Muscle layer of colon (tissue), 2 donors: ENCODE results near the gene CLDN5.
"Not testable (repeated sequence)": the region's sequence is repeated elsewhere in the genome, so short reads cannot be mapped to it uniquely, and the experiment has no call there.

Source experiments
- H3K27ac ChIP-seq: one replicate; pipeline ENCODE4 v1.7.0; 2013; ENCODE audit warnings: low read depth, mild to moderate bottlenecking, low read length, moderate library complexity
- H3K27me3 ChIP-seq, 2 donors: one replicate each; pipeline ENCODE4 v1.7.0; 2013; ENCODE audit warnings: low read length in 2 of 2, mild to moderate bottlenecking in 2 of 2; ENCODE audit not compliant: insufficient read depth in 2 of 2, control insufficient read depth in 1 of 2
- H3K36me3 ChIP-seq: one replicate; pipeline ENCODE4 v1.7.0; 2013; ENCODE audit warnings: mild to moderate bottlenecking, low read length; ENCODE audit not compliant: insufficient read depth
- H3K4me1 ChIP-seq: one replicate; pipeline ENCODE4 v1.7.0; 2013; ENCODE audit warnings: mild to moderate bottlenecking, low read length; ENCODE audit not compliant: insufficient read depth
- H3K4me3 ChIP-seq, 2 donors: one replicate each; pipeline ENCODE4 v1.7.0; 2013; ENCODE audit warnings: low read length in 2 of 2, low read depth in 1 of 2, mild to moderate bottlenecking in 1 of 2, moderate library complexity in 1 of 2
- H3K9ac ChIP-seq: one replicate; pipeline ENCODE4 v1.7.0; 2013; ENCODE audit warnings: low read length
- H3K9me3 ChIP-seq: one replicate; pipeline ENCODE4 v1.7.0; 2013; ENCODE audit warnings: mild to moderate bottlenecking, low read length
- donor health status: abdominal sarcoma.
- donor health status: Adenocarcinoma of cecum.

CLDN5 gene

DNA sequence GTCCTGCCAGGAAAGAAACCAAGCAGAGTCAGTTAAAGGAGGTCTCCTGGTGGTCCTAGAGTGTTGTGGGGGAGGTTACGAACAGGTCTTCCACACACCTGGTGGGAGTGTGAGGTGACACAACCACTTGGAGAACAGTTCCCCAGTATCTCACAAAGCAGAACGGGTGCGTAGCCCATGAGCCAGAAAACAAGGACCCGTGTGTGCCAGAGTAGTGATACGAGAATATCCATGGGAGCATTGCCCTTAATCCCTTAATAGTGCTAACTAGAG is 21.7 kb upstream of the CLDN5 start:
- H3K27me3 ChIP-seq: no peaks in the 10 kb centered on the region
- H3K27ac ChIP-seq: no peak overlapping the region
- H3K9ac ChIP-seq: no peak overlapping the region
- no peaks in the 10 kb centered on the region for H3K9me3 ChIP-seq
- H3K4me1 ChIP-seq: no peaks in the 10 kb centered on the region
- H3K36me3 ChIP-seq: no peaks in the 10 kb centered on the region
- H3K4me3 ChIP-seq: no peak overlapping the region

DNA sequence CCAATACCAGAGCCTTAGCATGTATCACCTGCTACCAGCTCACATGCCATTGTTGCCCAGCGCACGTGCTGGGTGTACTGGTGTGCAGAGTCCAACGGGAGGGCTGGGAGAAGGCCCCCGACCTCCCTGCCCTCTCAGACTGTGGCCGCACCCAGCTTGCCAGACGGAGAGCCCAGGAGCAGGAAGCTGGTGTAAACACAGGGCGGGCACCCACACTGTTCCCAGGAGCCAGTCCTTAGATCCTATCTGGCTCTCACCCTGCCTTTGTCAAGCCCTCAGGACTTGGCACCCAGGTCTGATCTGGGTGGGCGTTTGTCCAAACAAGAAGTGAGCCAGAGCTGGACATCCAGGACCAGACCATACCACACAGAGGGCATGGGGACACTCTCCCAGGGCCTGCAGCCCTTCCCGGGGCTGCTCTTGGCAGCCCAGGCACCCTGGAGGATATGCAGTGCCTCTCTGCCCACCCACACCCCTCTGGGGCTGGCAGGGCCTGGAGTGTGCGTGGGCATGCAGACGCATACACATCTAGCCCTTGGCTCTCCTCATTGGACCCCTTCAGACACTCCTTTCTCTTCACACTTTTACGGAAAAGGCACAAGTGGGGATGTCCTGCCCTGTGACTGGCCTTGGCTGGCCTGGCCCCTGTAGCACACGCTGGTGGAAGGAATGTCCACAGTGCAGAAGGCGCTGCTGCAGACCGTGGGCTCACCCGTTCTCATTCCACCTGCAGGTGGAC is 19.9 kb upstream of the CLDN5 start:
- H3K27ac ChIP-seq: no peak overlapping the region
- H3K9ac ChIP-seq: no peak overlapping the region
- no peaks in the 10 kb centered on the region for H3K4me1 ChIP-seq

DNA sequence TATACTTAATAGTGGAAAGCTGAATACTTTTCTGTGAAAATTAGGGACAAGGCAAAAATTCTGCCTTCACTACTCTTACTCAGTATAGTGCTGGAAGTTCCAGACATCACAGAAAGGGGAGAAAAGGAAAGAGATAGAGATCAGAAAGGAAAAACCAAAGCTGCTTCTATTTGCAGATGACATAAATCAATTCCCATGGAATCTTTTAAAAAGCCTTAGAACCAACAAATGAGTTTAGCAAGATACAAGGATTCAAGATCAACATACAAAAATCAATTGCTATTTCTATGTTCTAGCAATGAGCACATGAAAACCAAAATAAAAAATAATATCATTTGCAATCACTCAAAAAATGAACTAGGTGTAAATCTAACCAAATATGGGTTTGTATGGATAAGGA is 16.2 kb upstream of the CLDN5 start:
- H3K9ac ChIP-seq: no peak overlapping the region
- H3K4me1 ChIP-seq: no peaks in the 10 kb centered on the region
- no peak overlapping the region for H3K27ac ChIP-seq
- no peak overlapping the region for H3K4me3 ChIP-seq
- H3K9me3 ChIP-seq: no peaks in the 10 kb centered on the region
- no peaks in the 10 kb centered on the region for H3K27me3 ChIP-seq
- H3K36me3 ChIP-seq: no peaks in the 10 kb centered on the region

More for the DNA sequence above, 19.9 kb upstream of the CLDN5 start:
- Histone ChIP-seq H3K36me3 (no peaks in the 10 kb centered on the region), H3K27me3 (no peaks in the 10 kb centered on the region), H3K4me3 (no peak overlapping the region), H3K9me3 (no peaks in the 10 kb centered on the region)

DNA sequence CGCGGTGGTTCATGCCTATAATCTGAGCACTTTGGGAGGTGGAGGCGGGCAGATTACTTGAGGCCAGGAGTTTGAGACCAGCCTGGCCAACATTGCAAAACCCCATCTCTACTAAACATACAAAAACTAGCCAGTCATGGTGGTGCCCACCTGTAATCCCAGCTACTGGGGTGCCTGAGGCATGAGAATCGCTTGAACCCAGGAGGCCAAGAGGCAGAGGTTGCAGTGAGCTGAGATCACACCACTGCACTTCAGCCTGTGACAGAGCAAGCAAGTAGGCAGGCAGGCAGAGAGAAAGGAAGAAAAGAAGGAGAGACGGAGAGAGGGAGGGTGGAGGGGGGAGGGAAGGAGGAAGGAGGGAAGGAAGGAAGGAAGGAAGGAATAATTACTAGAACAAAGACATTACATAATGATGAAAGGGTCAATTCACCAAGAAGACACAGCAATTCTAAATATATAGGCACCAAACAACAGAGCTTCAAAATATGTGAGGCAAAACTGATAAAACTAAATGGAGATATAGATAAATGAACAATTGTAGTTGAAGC is 13.8 kb upstream of the CLDN5 start:
- H3K4me3 ChIP-seq: no peak overlapping the region
- H3K9me3 ChIP-seq: no peaks in the 10 kb centered on the region
- H3K36me3 ChIP-seq: no peaks in the 10 kb centered on the region
- no peak overlapping the region for H3K27ac ChIP-seq
- H3K27me3 ChIP-seq: no peaks in the 10 kb centered on the region
- no peaks in the 10 kb centered on the region for H3K4me1 ChIP-seq
- H3K9ac ChIP-seq: no peak overlapping the region

DNA sequence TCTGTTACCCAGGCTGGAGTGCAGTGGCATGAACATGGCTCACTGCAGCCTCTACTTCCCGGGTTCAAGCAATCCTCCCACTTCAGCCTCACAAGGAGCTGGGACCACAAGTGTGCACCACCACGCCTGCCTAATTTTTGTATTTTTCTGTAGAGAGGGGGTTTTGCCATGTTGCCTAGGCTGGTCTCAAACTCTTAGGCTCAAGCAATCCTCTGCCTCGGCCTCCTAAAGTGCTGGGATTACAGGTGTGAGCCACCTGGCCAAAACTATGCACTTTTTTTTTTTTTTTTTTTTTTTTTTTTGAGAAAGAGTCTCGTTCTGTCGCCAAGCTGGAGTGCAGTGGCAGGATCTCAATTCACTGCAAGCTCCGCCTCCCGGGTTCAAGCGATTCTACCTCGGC is 12.4 kb upstream of the CLDN5 start:
- Histone ChIP-seq H3K9ac (no peak overlapping the region), H3K4me1 (no peaks in the 10 kb centered on the region), H3K36me3 (no peaks in the 10 kb centered on the region), H3K27ac (no peak overlapping the region), H3K4me3 (no peak overlapping the region), H3K9me3 (no peaks in the 10 kb centered on the region), H3K27me3 (no peaks in the 10 kb centered on the region)

DNA sequence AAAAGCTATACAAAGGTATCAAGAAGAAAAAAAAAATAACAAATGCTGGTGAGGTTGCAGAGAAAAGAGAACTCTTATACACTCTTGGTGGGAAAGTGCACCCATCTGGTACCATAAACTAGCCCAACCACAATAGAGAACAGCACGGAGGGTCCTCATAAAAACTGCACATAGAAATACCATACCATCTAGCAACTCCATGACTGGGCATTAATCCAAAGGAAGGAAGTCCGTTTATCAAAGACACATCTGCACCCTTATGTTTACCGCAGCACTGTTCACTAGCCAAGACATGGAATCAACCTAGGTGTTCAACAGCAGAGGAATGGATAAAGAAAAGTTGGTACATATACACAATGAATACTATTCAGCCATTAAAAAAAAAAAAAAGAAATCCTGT is 10.8 kb upstream of the CLDN5 start:
- Histone ChIP-seq H3K9ac (no peak overlapping the region), H3K27ac (no peak overlapping the region), H3K36me3 (no peaks in the 10 kb centered on the region), H3K9me3 (no peaks in the 10 kb centered on the region), H3K27me3 (peaks cover 0 to 3% of the 10 kb centered on the region in 2 donors), H3K4me1 (no peaks in the 10 kb centered on the region), H3K4me3 (no peak overlapping the region)

DNA sequence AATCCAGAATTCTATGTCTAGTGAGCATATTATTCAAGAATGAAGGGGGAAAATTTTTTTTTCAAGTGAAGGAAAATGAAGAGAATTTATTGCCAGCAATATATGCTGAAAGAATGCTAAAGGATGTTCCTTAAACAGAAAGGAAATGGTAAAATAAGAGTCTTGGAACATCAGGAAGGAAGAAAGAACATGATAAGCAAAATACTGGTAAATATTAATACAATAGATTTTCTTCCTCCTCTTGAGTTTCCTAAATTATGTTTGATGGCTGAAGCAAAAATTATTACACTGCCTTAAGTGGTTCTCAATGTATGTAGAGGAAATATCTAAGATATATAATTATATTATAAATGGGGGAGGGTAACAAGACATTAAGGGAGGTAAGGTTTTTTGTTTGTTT is 9.6 kb upstream of the CLDN5 start:
- no peak overlapping the region for H3K9ac ChIP-seq
- no peaks in the 10 kb centered on the region for H3K36me3 ChIP-seq
- no peak overlapping the region for H3K27ac ChIP-seq
- H3K27me3 ChIP-seq: peaks cover 0 to 3% of the 10 kb centered on the region in 2 donors
- no peak overlapping the region for H3K4me3 ChIP-seq
- H3K9me3 ChIP-seq: no peaks in the 10 kb centered on the region
- no peaks in the 10 kb centered on the region for H3K4me1 ChIP-seq

DNA sequence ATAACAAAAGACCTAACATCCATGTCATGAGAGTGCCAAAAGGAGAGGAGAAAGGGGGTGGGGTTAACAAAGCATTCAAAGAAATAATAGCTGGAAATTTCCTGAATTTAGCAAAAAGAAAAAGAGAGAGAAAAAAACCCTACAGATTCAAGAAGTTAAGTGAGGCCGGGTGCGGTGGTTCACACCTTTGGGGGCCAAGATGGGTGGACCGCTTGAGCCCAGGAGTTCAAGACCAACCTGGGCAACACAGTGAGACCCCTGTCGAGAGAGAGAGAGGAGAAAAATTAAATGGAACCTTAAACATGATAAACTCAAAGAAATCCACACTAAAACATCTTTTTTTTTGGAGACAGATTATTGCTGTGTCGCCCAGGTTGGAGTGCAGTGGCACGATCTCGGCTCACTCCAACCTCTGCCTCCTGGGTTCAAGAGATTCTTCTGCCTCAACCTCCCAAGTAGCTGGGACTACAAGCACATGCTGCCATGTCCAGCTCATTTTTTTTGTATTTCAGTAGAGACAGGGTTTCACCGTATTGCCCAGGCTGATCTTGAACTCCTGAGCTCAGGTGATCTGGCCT is 8.9 kb upstream of the CLDN5 start:
- H3K9me3 ChIP-seq: no peaks in the 10 kb centered on the region
- H3K27me3 ChIP-seq: peaks cover 0 to 3% of the 10 kb centered on the region in 2 donors
- no peak overlapping the region for H3K9ac ChIP-seq
- no peaks in the 10 kb centered on the region for H3K36me3 ChIP-seq
- no peak overlapping the region for H3K4me3 ChIP-seq
- H3K27ac ChIP-seq: no peak overlapping the region
- no peaks in the 10 kb centered on the region for H3K4me1 ChIP-seq

DNA sequence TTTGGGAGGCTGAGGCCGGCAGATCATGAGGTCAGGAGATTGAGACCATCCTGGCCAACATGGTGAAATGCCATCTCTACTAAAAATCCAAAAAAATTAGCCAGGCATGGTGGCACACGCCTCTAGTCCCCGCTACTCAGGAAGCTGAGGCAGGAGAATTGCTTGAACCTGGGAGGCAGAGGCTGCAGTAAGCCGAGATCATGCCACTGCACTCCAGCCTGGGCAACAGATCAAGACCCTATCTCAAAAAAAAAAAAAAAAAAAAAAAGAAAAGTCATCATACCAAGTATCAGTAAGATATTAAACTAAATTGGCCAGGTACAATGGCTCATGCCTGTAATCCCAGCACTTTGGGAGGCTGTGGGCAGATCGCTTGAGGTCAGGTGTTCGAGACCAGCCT is 7.1 kb upstream of the CLDN5 start:
- H3K9ac ChIP-seq, H3K9me3 ChIP-seq, H3K27me3 ChIP-seq, H3K4me3 ChIP-seq, H3K4me1 ChIP-seq, H3K36me3 ChIP-seq, H3K27ac ChIP-seq: not testable (repeated sequence)

DNA sequence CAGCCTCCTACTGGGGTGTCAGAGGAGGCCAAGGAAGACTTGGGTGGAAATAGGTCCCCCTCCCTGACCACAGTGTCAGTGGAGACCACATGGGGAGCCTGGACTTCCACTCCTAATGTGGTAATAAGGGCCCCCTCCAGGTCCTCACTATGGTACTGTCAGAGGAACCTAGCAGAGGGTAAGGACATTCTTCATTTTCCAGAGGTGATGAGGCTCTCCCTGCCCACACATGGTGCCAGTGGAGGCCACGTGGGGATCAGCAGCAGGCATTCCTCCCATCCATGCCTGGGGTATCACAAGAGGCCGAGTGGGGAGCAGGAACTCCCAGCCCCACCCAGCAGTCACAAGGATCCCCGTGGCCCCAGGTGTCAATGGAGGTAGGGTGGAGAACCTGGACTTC is 6.5 kb upstream of the CLDN5 start:
- H3K36me3 ChIP-seq: no peaks in the 10 kb centered on the region
- peaks cover 0 to 14% of the 10 kb centered on the region in 2 donors for H3K27me3 ChIP-seq
- H3K4me1 ChIP-seq: no peaks in the 10 kb centered on the region
- H3K4me3 ChIP-seq: no peak overlapping the region
- no peak overlapping the region for H3K27ac ChIP-seq
- H3K9me3 ChIP-seq: no peaks in the 10 kb centered on the region
- H3K9ac ChIP-seq: no peak overlapping the region

DNA sequence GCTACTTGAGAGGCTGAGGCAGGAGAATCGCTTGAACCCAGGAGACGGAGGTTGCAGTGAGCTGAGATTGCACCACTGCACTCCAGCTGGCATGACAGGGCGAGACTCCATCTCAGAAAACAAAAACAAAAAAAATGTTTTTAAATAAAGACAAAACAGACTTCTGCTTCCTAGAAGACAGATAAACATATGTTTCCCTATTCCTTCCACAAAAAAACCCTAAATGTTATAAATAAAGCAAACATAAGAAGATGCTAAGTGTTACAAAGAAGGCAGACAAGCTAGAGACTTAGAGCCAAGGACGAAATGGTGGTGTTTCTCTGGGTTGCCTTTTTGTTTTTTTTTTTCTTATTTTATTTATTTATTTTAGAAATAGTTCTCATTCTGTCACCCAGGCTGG is 5.6 kb upstream of the CLDN5 start:
- Histone ChIP-seq H3K4me3 (no peak overlapping the region), H3K4me1 (no peaks in the 10 kb centered on the region), H3K9ac (no peak overlapping the region), H3K36me3 (no peaks in the 10 kb centered on the region), H3K9me3 (no peaks in the 10 kb centered on the region), H3K27me3 (peaks cover 0 to 24% of the 10 kb centered on the region in 2 donors), H3K27ac (no peak overlapping the region)

DNA sequence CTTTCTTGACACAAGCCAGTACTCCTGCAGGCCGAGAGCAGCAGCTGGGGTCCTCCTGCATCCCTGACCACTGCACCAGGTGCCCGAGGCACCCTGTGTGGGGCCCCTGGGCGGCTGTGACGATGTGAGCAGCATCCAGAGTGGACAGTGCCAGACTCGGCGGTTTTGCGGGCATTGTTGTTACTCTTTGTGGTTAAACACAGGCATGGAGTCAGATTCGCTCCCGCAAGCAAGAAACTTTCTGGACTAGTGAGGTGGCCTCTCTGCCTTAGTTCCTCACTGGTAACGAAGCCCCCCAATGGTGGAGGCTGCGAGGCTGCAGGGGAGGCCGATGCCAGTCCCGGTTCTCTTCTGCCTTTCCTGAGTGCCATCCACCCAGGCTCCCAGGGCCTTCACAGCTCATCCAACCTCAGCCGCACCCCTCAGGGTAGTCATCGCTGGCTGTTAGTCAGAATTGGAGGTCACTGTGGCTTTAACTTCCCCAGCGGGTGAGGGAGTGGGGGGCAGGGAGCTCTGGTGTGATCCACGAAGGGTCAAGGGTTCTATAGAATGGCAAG is 3.7 kb upstream of the CLDN5 start:
- Histone ChIP-seq H3K4me1 (no peaks in the 10 kb centered on the region), H3K9me3 (no peaks in the 10 kb centered on the region), H3K9ac (no peak overlapping the region), H3K36me3 (no peaks in the 10 kb centered on the region), H3K27me3 (peaks cover 0 to 43% of the 10 kb centered on the region in 2 donors), H3K27ac (no peak overlapping the region), H3K4me3 (no peak overlapping the region)
